Stomach (tissue), 9 donors: ENCODE measurements around the gene PEAK3. TPM values are rescaled to one million over a fixed set of nuclear protein-coding genes. Genes with fewer than 3 reads are reported as not detected.

ENCODE experiments used
- DNase-seq, 2 donors: peaks; one replicate each; pipeline versions ENCODE4 v3.0.0 to v3.0.0-alpha.2; 2013 to 2019
- H3K27ac ChIP-seq, 5 donors: fragments of 200-600 bp in 4 of 5; sonication (generic) in 4 of 5; one replicate each; pipeline ENCODE4 v1.5.1; 2013 to 2019; ENCODE audit warnings: mild to moderate bottlenecking in 1 of 5, moderate library complexity in 1 of 5
- H3K27me3 ChIP-seq, 3 donors: fragments of 200-600 bp; sonication (generic); one replicate each; pipeline ENCODE4 v1.5.1; 2017 to 2019; ENCODE audit warnings: mixed run types in 1 of 3
- H3K36me3 ChIP-seq, 4 donors: fragments of 200-600 bp; sonication (generic); 1 replicate in 3 of 4; 2 replicates in 1 of 4; pipeline ENCODE4 v1.5.1; 2016 to 2019
- H3K4me1 ChIP-seq, 4 donors: fragments of 200-600 bp; sonication (generic); one replicate each; pipeline ENCODE4 v1.5.1; 2016 to 2019
- H3K4me3 ChIP-seq, 4 donors: fragments of 200-600 bp; sonication (generic) in 3 of 4; one replicate each; pipeline ENCODE4 v1.5.1; 2016 to 2019; ENCODE audit warnings: mild to moderate bottlenecking in 1 of 4
- H3K9me3 ChIP-seq, 4 donors: fragments of 200-600 bp; sonication (generic); one replicate each; pipeline ENCODE4 v1.5.1; 2016 to 2019
- EP300 ChIP-seq: sonication (generic); formaldehyde crosslinking; IDR thresholded peaks from one replicate; pipeline ENCODE4 v1.6.1; 2017; ENCODE audit warnings: antibody characterized with exemption
- POLR2A ChIP-seq, 4 donors: fragments of 450-650 bp; IDR thresholded peaks; one replicate each; pipeline ENCODE4 v1.6.1; 2016; ENCODE audit warnings: antibody characterized with exemption in 4 of 4, control low read depth in 2 of 4, mild to moderate bottlenecking in 1 of 4, moderate library complexity in 1 of 4
- POLR2AphosphoS5 ChIP-seq, 3 donors: sonication (generic); formaldehyde crosslinking; IDR thresholded peaks; one replicate each; pipeline ENCODE4 v1.6.1; 2016; ENCODE audit warnings: antibody characterized with exemption in 3 of 3
- WGBS, 5 donors: extraction: QIAGEN DNeasy Blood & Tissue Kit in 3 of 5; methylation state at CpG; one replicate each; pipeline versions ENCODE4 v1.1.5 to v1.1.7; 2013 to 2018; 5-methylcytosine and 5-hydroxymethylcytosine counted together
- intact Hi-C: fragments of 100-400 bp; cut with DNase I; formaldehyde crosslinking; loops from one replicate; pipeline ENCODE4 v1.15.1; 2023; ENCODE audit warnings: low total_unique reads
- polyA plus RNA-seq, 3 donors: library from polyadenylated mRNA; stranded (reverse); fragments of 200-250 nt; gene quantifications; one replicate each; pipeline ENCODE4 v1.2.3, GENCODE V29; 2013
- total RNA-seq, 5 donors: library from RNA; depleted of rRNA; stranded (reverse); fragments of >200 nt; gene quantifications; one replicate each; pipeline versions ENCODE4 v1.1.0 to v1.2.3, GENCODE V29; 2014 to 2016
- TF ChIP-seq, protein P1 (sequence below), 7 experiments: fragments of 450-650 bp in 4 of 7; fragments of 200-600 bp in 3 of 7; sonication (generic) in 3 of 7; IDR thresholded peaks; one replicate each; pipeline ENCODE4 v1.5.1; 2016 to 2019; ENCODE audit warnings: antibody characterized with exemption in 7 of 7, control low read depth in 2 of 7, mild to moderate bottlenecking in 1 of 7
- donor health status: healthy with polysubstance abuse.
- donor health status: Bipolar disorder and iron deficiency.
- donor health status: healthy.

Gene PEAK3
- total and polyA plus RNA-seq, 8 donors, result 0.15 to 1.4 (median 0.59) TPM; not detected in 4

DNA sequence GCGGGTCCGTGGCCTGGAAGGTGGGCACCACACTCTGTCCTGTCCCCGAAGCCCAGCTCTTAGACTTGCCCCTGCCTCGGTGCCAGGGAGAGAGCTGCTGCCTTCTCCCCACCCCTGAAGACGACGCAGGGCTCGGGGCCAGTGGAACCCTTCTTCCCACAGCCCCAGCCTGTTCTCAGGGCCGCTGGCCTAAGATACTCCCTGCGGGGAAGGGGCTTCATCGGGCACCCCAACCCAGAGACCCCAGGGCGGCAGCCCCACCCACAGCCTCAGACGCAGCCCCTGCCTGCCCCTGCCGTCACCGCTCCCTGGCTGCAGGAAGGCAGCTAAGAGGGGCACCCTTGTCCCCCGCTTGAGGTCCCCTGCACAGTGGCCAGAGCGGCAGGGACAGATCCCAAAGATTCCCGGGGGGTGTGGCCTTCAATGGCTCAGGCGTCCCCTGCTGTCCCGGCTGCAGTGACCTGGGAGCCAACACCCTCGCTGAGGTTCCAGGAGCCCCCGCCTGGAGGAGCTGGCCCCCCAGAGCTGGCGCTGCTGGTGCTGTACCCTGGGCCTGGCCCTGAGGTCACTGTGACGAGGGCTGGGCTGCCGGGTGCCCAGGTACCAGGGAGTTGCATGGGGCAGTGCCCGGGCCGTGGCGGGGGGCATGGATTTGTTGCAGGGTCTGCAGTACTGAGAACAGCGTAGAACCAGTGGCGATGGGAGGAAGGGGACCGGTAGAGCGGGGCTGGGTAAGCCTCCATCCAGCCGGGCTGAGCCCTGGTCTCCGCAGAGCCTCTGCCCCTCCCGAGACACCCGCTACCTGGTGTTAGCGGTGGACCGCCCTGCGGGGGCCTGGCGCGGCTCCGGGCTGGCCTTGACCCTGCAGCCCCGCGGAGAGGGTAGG lies 31.9 kb downstream of the PEAK3 start:
- 16 to 33% (median 20%) methylated on average over 18 to 43 of the region's 43 CpGs for WGBS, 5 donors
- intact Hi-C loops, result no loop called here

DNA sequence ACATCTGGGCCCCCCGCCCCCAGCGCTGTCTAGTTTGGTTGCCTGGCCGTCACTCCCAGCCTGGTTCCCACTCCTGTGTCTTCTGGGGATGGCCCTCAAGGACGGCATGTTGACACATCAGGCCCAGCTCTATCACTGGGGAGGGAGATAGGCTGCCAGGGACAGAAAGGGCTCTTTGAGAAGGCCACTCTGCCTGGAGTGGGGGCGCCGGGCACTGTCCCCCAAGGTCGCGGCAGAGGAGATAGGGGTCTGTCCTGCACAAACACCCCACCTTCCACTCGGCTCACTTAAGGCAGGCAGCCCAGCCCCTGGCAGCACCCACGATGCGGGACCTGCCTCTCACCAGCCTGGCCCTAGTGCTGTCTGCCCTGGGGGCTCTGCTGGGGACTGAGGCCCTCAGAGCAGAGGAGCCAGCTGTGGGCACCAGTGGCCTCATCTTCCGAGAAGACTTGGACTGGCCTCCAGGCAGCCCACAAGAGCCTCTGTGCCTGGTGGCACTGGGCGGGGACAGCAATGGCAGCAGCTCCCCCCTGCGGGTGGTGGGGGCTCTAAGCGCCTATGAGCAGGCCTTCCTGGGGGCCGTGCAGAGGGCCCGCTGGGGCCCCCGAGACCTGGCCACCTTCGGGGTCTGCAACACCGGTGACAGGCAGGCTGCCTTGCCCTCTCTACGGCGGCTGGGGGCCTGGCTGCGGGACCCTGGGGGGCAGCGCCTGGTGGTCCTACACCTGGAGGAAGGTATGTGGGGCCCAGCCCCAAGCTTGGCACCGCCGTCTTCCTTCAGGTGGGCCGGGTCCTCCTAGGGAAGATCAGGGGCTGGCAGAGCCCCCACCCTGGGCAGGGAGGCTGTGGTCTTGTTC lies 32.7 kb downstream of the PEAK3 start, which contains the start of gene AMH:
AMH (plus strand) TSS at position 314 of the 857 bp plus-strand sequence; CDS start at position 324, 10 bp downstream.
- H3K27ac ChIP-seq, result no peak within 1 kb of the TSS
- no peaks in the 10 kb centered on the region for H3K9me3 ChIP-seq
- no peak for DNase-seq
- peaks cover 30 to 67% (median 53%) of the 10 kb centered on the region in 3 donors for H3K27me3 ChIP-seq
- no peak within 1 kb of the TSS for H3K4me3 ChIP-seq
- H3K36me3 ChIP-seq, result peaks cover 43 to 54% (median 50%) of the 10 kb centered on the region in 4 donors
- TF ChIP-seq POLR2AphosphoS5 (IDR thresholded peaks at IDR 0.05), result no peak
- no peak for TF ChIP-seq EP300
- no peak for TF ChIP-seq POLR2A (IDR thresholded peaks at IDR 0.05)
- TF ChIP-seq, protein P1, sequence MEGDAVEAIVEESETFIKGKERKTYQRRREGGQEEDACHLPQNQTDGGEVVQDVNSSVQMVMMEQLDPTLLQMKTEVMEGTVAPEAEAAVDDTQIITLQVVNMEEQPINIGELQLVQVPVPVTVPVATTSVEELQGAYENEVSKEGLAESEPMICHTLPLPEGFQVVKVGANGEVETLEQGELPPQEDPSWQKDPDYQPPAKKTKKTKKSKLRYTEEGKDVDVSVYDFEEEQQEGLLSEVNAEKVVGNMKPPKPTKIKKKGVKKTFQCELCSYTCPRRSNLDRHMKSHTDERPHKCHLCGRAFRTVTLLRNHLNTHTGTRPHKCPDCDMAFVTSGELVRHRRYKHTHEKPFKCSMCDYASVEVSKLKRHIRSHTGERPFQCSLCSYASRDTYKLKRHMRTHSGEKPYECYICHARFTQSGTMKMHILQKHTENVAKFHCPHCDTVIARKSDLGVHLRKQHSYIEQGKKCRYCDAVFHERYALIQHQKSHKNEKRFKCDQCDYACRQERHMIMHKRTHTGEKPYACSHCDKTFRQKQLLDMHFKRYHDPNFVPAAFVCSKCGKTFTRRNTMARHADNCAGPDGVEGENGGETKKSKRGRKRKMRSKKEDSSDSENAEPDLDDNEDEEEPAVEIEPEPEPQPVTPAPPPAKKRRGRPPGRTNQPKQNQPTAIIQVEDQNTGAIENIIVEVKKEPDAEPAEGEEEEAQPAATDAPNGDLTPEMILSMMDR (IDR thresholded peaks at IDR 0.05), result no peak
- peaks cover 37 to 69% (median 50%) of the 10 kb centered on the region in 4 donors for H3K4me1 ChIP-seq
- 70 to 74% (median 72%) methylated on average over 10 to 27 of the region's 27 CpGs for WGBS, 5 donors
- intact Hi-C loops, result no loop called here

More for the DNA sequence above, 31.9 kb downstream of the PEAK3 start:
- H3K27me3 ChIP-seq, result peaks cover 30 to 70% (median 53%) of the 10 kb centered on the region in 3 donors
- TF ChIP-seq EP300, result no peak
- TF ChIP-seq, protein P1 (IDR thresholded peaks at IDR 0.05), result no peak
- TF ChIP-seq POLR2AphosphoS5 (IDR thresholded peaks at IDR 0.05), result no peak
- no peak for TF ChIP-seq POLR2A (IDR thresholded peaks at IDR 0.05)
- no peak for DNase-seq
- H3K27ac ChIP-seq, result no peak overlapping the region
- H3K36me3 ChIP-seq, result peaks cover 34 to 45% (median 41%) of the 10 kb centered on the region in 4 donors
- peak overlapping the region in 1 of 4 donors; percentile 40 for H3K4me3 ChIP-seq
- no peaks in the 10 kb centered on the region for H3K9me3 ChIP-seq
- H3K4me1 ChIP-seq, result peaks cover 37 to 66% (median 51%) of the 10 kb centered on the region in 4 donors

DNA sequence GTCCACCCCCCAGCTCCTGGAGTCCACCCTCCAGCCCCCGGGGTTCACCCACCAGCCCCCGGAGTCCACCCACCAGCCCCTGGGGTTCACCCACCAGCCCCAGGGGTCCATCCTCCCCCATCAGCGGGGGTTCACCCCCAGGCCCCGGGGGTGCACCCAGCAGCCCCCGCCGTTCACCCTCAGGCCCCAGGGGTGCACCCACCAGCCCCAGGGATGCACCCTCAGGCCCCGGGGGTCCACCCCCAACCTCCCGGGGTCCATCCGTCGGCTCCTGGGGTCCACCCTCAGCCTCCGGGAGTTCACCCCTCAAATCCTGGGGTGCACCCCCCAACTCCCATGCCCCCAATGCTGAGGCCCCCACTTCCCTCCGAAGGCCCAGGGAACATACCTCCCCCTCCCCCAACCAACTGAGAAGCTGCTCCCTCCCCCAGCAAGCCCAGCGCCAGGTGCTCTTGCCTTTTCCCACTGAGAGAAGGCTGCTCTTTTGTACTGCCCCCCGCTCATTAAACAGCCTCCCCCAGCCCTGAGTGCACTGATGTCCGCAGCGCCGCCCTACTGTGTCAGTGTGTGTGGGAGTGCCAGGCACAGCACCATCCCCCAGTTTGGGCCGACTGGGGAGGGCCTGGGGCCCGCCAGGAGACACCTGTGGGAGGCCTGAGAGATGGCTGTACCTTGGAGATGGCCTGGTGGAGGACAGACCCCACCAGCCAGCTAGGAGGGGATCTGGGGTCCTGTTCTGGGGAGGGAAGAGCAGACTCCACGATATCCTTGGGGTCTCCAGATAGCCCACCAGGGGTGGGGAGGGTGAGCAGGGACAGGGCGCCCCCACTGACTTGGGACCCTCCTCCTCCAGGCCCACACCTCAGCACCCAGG lies 33.6 kb downstream of the PEAK3 start:
- H3K9me3 ChIP-seq, result no peaks in the 10 kb centered on the region
- intact Hi-C loops, result no loop called here
- H3K4me3 ChIP-seq, result no peak overlapping the region
- WGBS, 5 donors, result 83 to 88% (median 87%) methylated on average over 5 to 21 of the region's 21 CpGs
- H3K36me3 ChIP-seq, result peaks cover 52 to 62% (median 58%) of the 10 kb centered on the region in 4 donors
- H3K4me1 ChIP-seq, result peaks cover 31 to 68% (median 45%) of the 10 kb centered on the region in 4 donors
- H3K27me3 ChIP-seq, result peaks cover 26 to 58% (median 44%) of the 10 kb centered on the region in 3 donors
- TF ChIP-seq, protein P1 (IDR thresholded peaks at IDR 0.05), result no peak
- TF ChIP-seq POLR2A (IDR thresholded peaks at IDR 0.05) (no peak), POLR2AphosphoS5 (IDR thresholded peaks at IDR 0.05) (no peak), EP300 (no peak)
- no peak for DNase-seq
- no peak overlapping the region for H3K27ac ChIP-seq
